IMR-90 (cell line): Measurements from ENCODE around the gene ASB16. TPM values are rescaled to one million over a fixed set of nuclear protein-coding genes. Genes with fewer than 3 reads are reported as not detected.
A peak's percentile ranks its signal among the peaks of the same experiment; 100 is the strongest.

Source experiments
- ATAC-seq: fragments of 200-7000 bp; cut with Tn5 transposase; 2 replicates; pipeline ENCODE4 v1.9.1; 2020; ENCODE audit warnings: low read depth, mild to moderate bottlenecking, moderate library complexity
- BruUV-seq: library from RNA; stranded (reverse); fragments of 400-500 nt; replicated peaks from 2 replicates; lab custom pipeline; 2021; lab: Mats Ljungman, UMichigan
- CTCF ChIA-PET: fragments of 300-600 bp; formaldehyde crosslinking; extraction: SDS; loops from one replicate; lab custom pipeline; 2021; ENCODE audit warnings: antibody characterized with exemption; lab: Yijun Ruan, JAX
- POLR2A ChIA-PET: fragments of 300-600 bp; sonication (Branson Sonifier 250); formaldehyde crosslinking; loops from one replicate; lab custom pipeline; 2022; ENCODE audit warnings: antibody characterized with exemption; ENCODE audit not compliant: unreplicated experiment; lab: Charles Lee
- DNase-seq: peaks from one replicate; pipeline ENCODE4 v3.0.0; 2013
- H2AFZ ChIP-seq: replicated peaks from 2 replicates; pipeline ENCODE3; 2013; ENCODE audit warnings: low read length, mild to moderate bottlenecking; ENCODE audit not compliant: poor library complexity
- H2AK5ac ChIP-seq: 2 replicates; pipeline ENCODE4 v1.6.1; 2013; ENCODE audit warnings: low read depth, low read length, inconsistent platforms
- H2AK9ac ChIP-seq: replicated peaks from 2 replicates; pipeline ENCODE3; 2013; ENCODE audit warnings: mild to moderate bottlenecking, low read depth, low read length, moderate library complexity; ENCODE audit not compliant: poor library complexity
- H2BK120ac ChIP-seq: 2 replicates; pipeline ENCODE4 v1.6.1; 2013; ENCODE audit warnings: low read depth, low read length, inconsistent platforms
- H2BK15ac ChIP-seq: 3 replicates; pipeline ENCODE4 v1.6.1; 2013; ENCODE audit warnings: low read depth, low read length, inconsistent platforms
- H2BK20ac ChIP-seq: 2 replicates; pipeline ENCODE4 v1.6.1; 2013; ENCODE audit warnings: low read depth, mild to moderate bottlenecking, inconsistent platforms, low read length, moderate library complexity
- H2BK5ac ChIP-seq: 2 replicates; pipeline ENCODE4 v1.6.1; 2013; ENCODE audit warnings: mild to moderate bottlenecking, low read depth, low read length, inconsistent platforms; ENCODE audit not compliant: poor library complexity, severe bottlenecking
- H3K14ac ChIP-seq: replicated peaks from 2 replicates; pipeline ENCODE4 v1.6.1; 2013; ENCODE audit warnings: low read depth, low read length, inconsistent platforms
- H3K18ac ChIP-seq: 2 replicates; pipeline ENCODE4 v1.6.1; 2013; ENCODE audit warnings: low read depth, low read length, control low read depth
- H3K23ac ChIP-seq: 2 replicates; pipeline ENCODE4 v1.6.1; 2013; ENCODE audit warnings: low read depth, low read length, inconsistent platforms
- H3K27ac ChIP-seq: 2 replicates; pipeline ENCODE4 v1.5.1; 2013; ENCODE audit warnings: mild to moderate bottlenecking, control low read depth, low read length; ENCODE audit not compliant: insufficient read depth
- H3K27me3 ChIP-seq: 2 replicates; pipeline ENCODE4 v1.6.1; 2013; ENCODE audit warnings: low read length; ENCODE audit not compliant: control insufficient read depth, insufficient read depth
- H3K36me3 ChIP-seq: 2 replicates; pipeline ENCODE4 v1.6.1; 2013; ENCODE audit warnings: low read length, mixed read lengths; ENCODE audit not compliant: control insufficient read depth, insufficient read depth
- H3K4ac ChIP-seq: 2 replicates; pipeline ENCODE4 v1.6.1; 2013; ENCODE audit warnings: low read depth, low read length, inconsistent platforms
- H3K4me1 ChIP-seq: 2 replicates; pipeline ENCODE4 v1.6.1; 2013; ENCODE audit warnings: low read length, mixed read lengths; ENCODE audit not compliant: control insufficient read depth, insufficient read depth
- H3K4me2 ChIP-seq: 2 replicates; pipeline ENCODE4 v1.6.1; 2013; ENCODE audit warnings: low read depth, mild to moderate bottlenecking, control low read depth, low read length, moderate library complexity
- H3K4me3 ChIP-seq: 2 replicates; pipeline ENCODE4 v1.5.1; 2013; ENCODE audit warnings: low read depth, mild to moderate bottlenecking, control low read depth, low read length, moderate library complexity; ENCODE audit not compliant: insufficient read depth
- H3K56ac ChIP-seq: 2 replicates; pipeline ENCODE4 v1.6.1; 2013; ENCODE audit warnings: low read length, inconsistent platforms; ENCODE audit not compliant: insufficient read depth; ENCODE audit errors: extremely low read depth
- H3K79me1 ChIP-seq, 2 experiments: 2 replicates each; pipeline ENCODE4 v1.6.1; 2013; ENCODE audit warnings: low read length in 2 of 2, inconsistent platforms in 1 of 2, low read depth in 1 of 2
- H3K9ac ChIP-seq: 2 replicates; pipeline ENCODE4 v1.6.1; 2013; ENCODE audit warnings: low read depth, low read length, control low read depth
- H3K9me1 ChIP-seq: 2 replicates; pipeline ENCODE4 v1.6.1; 2013; ENCODE audit warnings: low read length, inconsistent platforms; ENCODE audit not compliant: insufficient read depth
- H3K9me3 ChIP-seq: 2 replicates; pipeline ENCODE4 v1.6.1; 2013; ENCODE audit warnings: low read length; ENCODE audit not compliant: control insufficient read depth, insufficient read depth
- H4K20me1 ChIP-seq: 2 replicates; pipeline ENCODE4 v1.6.1; 2013; ENCODE audit warnings: low read length, inconsistent platforms; ENCODE audit not compliant: insufficient read depth
- H4K5ac ChIP-seq: 2 replicates; pipeline ENCODE4 v1.6.1; 2013; ENCODE audit warnings: mild to moderate bottlenecking, low read depth, low read length, control low read depth
- H4K8ac ChIP-seq, 2 experiments: 2 replicates each; pipeline ENCODE4 v1.6.1; 2013; ENCODE audit warnings: low read depth in 2 of 2, low read length in 2 of 2, control low read depth in 1 of 2, inconsistent platforms in 1 of 2
- H4K91ac ChIP-seq: 2 replicates; pipeline ENCODE4 v1.6.1; 2013; ENCODE audit warnings: low read depth, low read length, inconsistent platforms; ENCODE audit not compliant: insufficient read depth
- BHLHE40 ChIP-seq: fragments of 150-350 bp; IDR thresholded peaks from 2 replicates; pipeline ENCODE4 v1.6.1; 2016; ENCODE audit warnings: mild to moderate bottlenecking, low read depth, low read length
- CEBPB ChIP-seq: IDR thresholded peaks from 2 replicates; pipeline ENCODE4 v1.6.1; 2012; ENCODE audit warnings: low read depth, low read length, improper control_type of control experiment
- CHD1 ChIP-seq: IDR thresholded peaks from 2 replicates; pipeline ENCODE4 v1.6.1; 2012; ENCODE audit warnings: low read depth, low read length, improper control_type of control experiment
- CTCF ChIP-seq: conservative IDR thresholded peaks from 2 replicates; pipeline ENCODE4 v1.5.1; 2012; ENCODE audit warnings: mild to moderate bottlenecking, low read depth, low read length, improper control_type of control experiment
- ELK1 ChIP-seq: fragments of 150-350 bp; IDR thresholded peaks from 2 replicates; pipeline ENCODE4 v1.6.1; 2016; ENCODE audit warnings: low read depth, mild to moderate bottlenecking, low read length, moderate library complexity, borderline replicate concordance
- FOS ChIP-seq: fragments of 150-350 bp; IDR thresholded peaks from 2 replicates; pipeline ENCODE4 v1.6.1; 2016; ENCODE audit warnings: low read depth, low read length
- MAFK ChIP-seq: IDR thresholded peaks from 2 replicates; pipeline ENCODE4 v1.6.1; 2012; ENCODE audit warnings: low read depth, low read length, improper control_type of control experiment
- MAZ ChIP-seq: IDR thresholded peaks from 2 replicates; pipeline ENCODE4 v1.6.1; 2012; ENCODE audit warnings: low read depth, mild to moderate bottlenecking, low read length, improper control_type of control experiment, moderate library complexity, borderline replicate concordance
- MXI1 ChIP-seq: IDR thresholded peaks from 2 replicates; pipeline ENCODE4 v1.6.1; 2012; ENCODE audit warnings: low read depth, mild to moderate bottlenecking, low read length, moderate library complexity, borderline replicate concordance
- NFE2L2 ChIP-seq: fragments of 150-350 bp; IDR thresholded peaks from 2 replicates; pipeline ENCODE4 v1.6.1; 2016; ENCODE audit warnings: low read depth, mild to moderate bottlenecking, low read length
- POLR2A ChIP-seq: IDR thresholded peaks from 2 replicates; pipeline ENCODE4 v1.6.1; 2012; ENCODE audit warnings: mild to moderate bottlenecking, low read depth, low read length
- RAD21 ChIP-seq: IDR thresholded peaks from 2 replicates; pipeline ENCODE4 v1.6.1; 2012; ENCODE audit warnings: low read length, improper control_type of control experiment
- RCOR1 ChIP-seq: IDR thresholded peaks from 2 replicates; pipeline ENCODE4 v1.6.1; 2012; ENCODE audit warnings: mild to moderate bottlenecking, low read length, improper control_type of control experiment; ENCODE audit not compliant: insufficient replicate concordance
- RFX5 ChIP-seq: IDR thresholded peaks from 2 replicates; pipeline ENCODE4 v1.8.0; 2012; ENCODE audit warnings: low read depth, mild to moderate bottlenecking, low read length, moderate library complexity
- SMC3 ChIP-seq: fragments of 150-350 bp; IDR thresholded peaks from 2 replicates; pipeline ENCODE4 v1.6.1; 2016; ENCODE audit warnings: low read depth, mild to moderate bottlenecking, antibody characterized with exemption, low read length, moderate library complexity
- USF2 ChIP-seq: fragments of 150-350 bp; IDR thresholded peaks from 2 replicates; pipeline ENCODE4 v1.6.1; 2017; ENCODE audit warnings: mild to moderate bottlenecking, antibody characterized with exemption, low read length, low read depth
- WGBS, 2 experiments: methylation state at CpG; one replicate each; pipeline versions ENCODE4 v1.1.5 to v1.1.7; 2013; ENCODE audit warnings: missing lambda C conversion rate in 2 of 2; ENCODE audit not compliant: insufficient read length in 1 of 2; ENCODE audit errors: extremely low coverage in 2 of 2; 5-methylcytosine and 5-hydroxymethylcytosine counted together
- dilution Hi-C: fragments of 300-500 bp; cut with HindIII; formaldehyde crosslinking; loops from one replicate; pipeline ENCODE4 v1.14.3; 2018; ENCODE audit warnings: low sequenced_read_pairs; ENCODE audit not compliant: unreplicated experiment
- in situ Hi-C: fragments of 300-500 bp; cut with MboI; formaldehyde crosslinking; loops from 3 replicates; pipeline ENCODE4 v1.14.3; 2019; ENCODE audit warnings: low sequenced_read_pairs, inconsistent platforms, mixed read lengths
- intact Hi-C: fragments of 100-400 bp; cut with micrococcal nuclease; formaldehyde crosslinking; loops from 2 replicates; pipeline ENCODE4 v1.10.0; 2022
- polyA plus RNA-seq, 3 experiments: library from polyadenylated mRNA; depleted of rRNA; stranded (reverse); fragments of >200 nt; gene quantifications; 2 replicates each; pipeline ENCODE4 v1.2.3, GENCODE V29; 2012; ENCODE audit warnings: low replicate concordance in 1 of 3
- total RNA-seq: library from RNA; depleted of rRNA; stranded (reverse); fragments of >200 nt; gene quantifications from 2 replicates; pipeline ENCODE4 v1.2.3, GENCODE V29; 2012

ASB16 gene
- total and polyA plus RNA-seq, 2 of the 4 experiments (the other 2 are of a cell fraction), result 0.05 TPM; not detected in 1

GRCh38 chr17:44133918-44134476 is 36.5 kb upstream of the ASB16 start:
- 80% methylated on average over 2 of the region's 4 CpGs; no CpG with 5 or more reads in 1 of the 2 experiments for WGBS, 2 experiments
- dilution Hi-C loops, result no loop called here
- POLR2A ChIA-PET, result no interaction called here

More at GRCh38 chr17:44133918-44134476, 36.5 kb upstream of the ASB16 start:
- no peak overlapping the region for H4K8ac ChIP-seq
- no peak overlapping the region; the same call in 1 of the 2 replicates for H4K91ac ChIP-seq
- H3K9ac ChIP-seq, result no peak overlapping the region
- intact Hi-C loops, result no loop called here
- BruUV-seq, result no TSS peak
- H4K20me1 ChIP-seq, result no peaks in the 10 kb centered on the region
- no peak overlapping the region for H4K5ac ChIP-seq
- H2BK15ac ChIP-seq, result no peak overlapping the region; the same call in 2 of the 3 replicates
- H3K27me3 ChIP-seq, result no peaks in the 10 kb centered on the region
- no peak overlapping the region for H3K56ac ChIP-seq
- H3K18ac ChIP-seq, result no peak overlapping the region
- H3K4me2 ChIP-seq, result no peak overlapping the region
- H3K23ac ChIP-seq, result no peak overlapping the region
- TF ChIP-seq SMC3, result no peak
- TF ChIP-seq MXI1, result no peak
- no peak for TF ChIP-seq BHLHE40
- no peak for TF ChIP-seq CEBPB
- TF ChIP-seq RAD21, result no peak
- TF ChIP-seq RFX5, result no peak
- no peak for TF ChIP-seq NFE2L2
- TF ChIP-seq RCOR1, result no peak
- TF ChIP-seq POLR2A, result no peak
- no peak for TF ChIP-seq CTCF
- TF ChIP-seq CHD1, result no peak
- TF ChIP-seq MAFK, result no peak
- TF ChIP-seq USF2, result no peak
- TF ChIP-seq FOS, result no peak
- TF ChIP-seq ELK1, result no peak
- no peak for TF ChIP-seq MAZ
- H3K9me1 ChIP-seq, result peaks cover 16% of the 10 kb centered on the region
- no peak overlapping the region for H2BK120ac ChIP-seq
- H3K79me1 ChIP-seq, result no peaks in the 10 kb centered on the region; a peak in 1 of 4 replicates
- H2AK5ac ChIP-seq, result peak overlapping the region; percentile 33; the same call in 1 of the 2 replicates
- no peak overlapping the region for H3K27ac ChIP-seq
- no peak overlapping the region for H2BK20ac ChIP-seq
- no peaks in the 10 kb centered on the region for H3K36me3 ChIP-seq
- H3K4me1 ChIP-seq, result peaks cover 9% of the 10 kb centered on the region
- H3K4me3 ChIP-seq, result no peak overlapping the region
- no peak overlapping the region for H2AK9ac ChIP-seq
- H3K9me3 ChIP-seq, result no peaks in the 10 kb centered on the region
- CTCF ChIA-PET, result no interaction called here
- H3K14ac ChIP-seq, result no peak overlapping the region
- ATAC-seq, result no peak
- no peak for DNase-seq
- no peak overlapping the region for H2AFZ ChIP-seq
- no peak overlapping the region for H3K4ac ChIP-seq
- no peak overlapping the region for H2BK5ac ChIP-seq
- in situ Hi-C loops, result no loop called here
